ENCODE data around the gene PRKACA. TPM values are rescaled to one million over a fixed set of nuclear protein-coding genes. Genes with fewer than 3 reads are reported as not detected.
A peak's percentile ranks its signal among the peaks of the same experiment; 100 is the strongest.

Gene PRKACA
- 1 to 10 TPM in 2 of 3 donors, under 1 TPM in 1; 0.64 to 1.7 (median 1.4) TPM for polyA plus RNA-seq

GRCh38 chr19:14117668-14118164 lies at the start of gene PRKACA:
TSS of gene PRKACA (minus strand) at chr19:14117762. CDS start at chr19:14117547, 215 bp downstream.
- no peaks in the 10 kb centered on the region for H3K36me3 Mint-ChIP-seq
- H3K27ac Mint-ChIP-seq = peak within 1 kb of the TSS; percentile 97 to 100 (median 100)
- peaks cover 0 to 1% (median 0%) of the 10 kb centered on the region in 6 donors for H3K9me3 Mint-ChIP-seq
- peak within 1 kb of the TSS; percentile 94 to 98 (median 96) for H3K4me3 Mint-ChIP-seq
- H3K4me1 Mint-ChIP-seq = peaks cover 29 to 32% of the 10 kb centered on the region in 2 donors
- DNase-seq = peak; percentile 99
- peaks cover 5 to 9% (median 7%) of the 10 kb centered on the region in 3 donors for H3K27me3 Mint-ChIP-seq (ENCODE audit: low read depth in 3 of 3)

GRCh38 chr19:14166999-14167575 lies 49.5 kb upstream of the PRKACA start:
- H3K27me3 Mint-ChIP-seq (ENCODE audit: low read depth in 3 of 3) = peaks cover 10 to 19% (median 10%) of the 10 kb centered on the region in 3 donors
- no peaks in the 10 kb centered on the region for H3K9me3 Mint-ChIP-seq
- H3K27ac Mint-ChIP-seq = peak overlapping the region; percentile 82 to 95 (median 90)
- peaks cover 29 to 31% of the 10 kb centered on the region in 2 donors for H3K4me1 Mint-ChIP-seq
- H3K4me3 Mint-ChIP-seq = peak overlapping the region; percentile 84 to 94 (median 88)
- peak; percentile 34 to 41 (median 39) for DNase-seq
- peaks cover 0 to 15% (median 10%) of the 10 kb centered on the region in 3 donors for H3K36me3 Mint-ChIP-seq

DNA sequence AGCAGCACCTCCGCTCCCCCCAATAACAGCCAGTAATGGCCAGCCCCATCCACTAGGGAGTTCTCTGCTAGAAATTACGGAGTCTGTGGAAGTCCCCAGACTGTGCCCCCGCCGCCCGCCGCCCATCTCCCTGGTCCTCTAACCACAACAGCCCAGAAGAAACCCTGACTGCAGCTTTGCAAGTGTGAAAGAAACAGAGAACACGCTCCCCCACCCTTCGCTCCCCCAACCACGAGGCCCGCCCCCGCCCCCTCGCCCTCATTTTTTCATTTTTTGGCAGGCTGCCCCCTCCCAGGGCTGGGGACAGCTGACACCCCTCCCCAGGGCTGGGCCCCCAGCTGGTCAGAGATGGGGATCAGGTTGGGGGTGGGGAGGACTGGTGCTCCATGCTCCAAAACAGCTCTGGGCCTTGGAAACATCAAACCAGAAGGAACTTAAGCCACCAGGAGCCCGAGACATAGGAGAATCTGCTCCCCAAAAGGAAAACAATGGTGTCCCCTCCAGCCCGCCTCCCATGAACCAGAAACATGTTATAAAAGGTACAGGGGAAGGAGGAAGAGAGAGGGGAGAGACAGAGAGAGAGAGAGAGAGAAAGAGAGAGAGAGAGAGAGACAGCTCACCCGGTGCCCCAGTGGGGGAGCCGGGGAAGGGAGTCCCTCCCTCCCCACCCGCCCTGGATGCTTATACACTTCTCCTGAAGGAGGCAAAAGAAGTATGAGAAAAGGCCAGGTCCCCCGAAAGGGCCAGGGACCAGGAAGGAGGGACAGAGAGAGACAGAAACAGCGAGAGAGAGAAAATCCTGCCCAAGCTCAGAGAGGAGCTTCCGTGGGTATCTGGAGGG lies 48.6 kb upstream of the PRKACA start:
- H3K36me3 Mint-ChIP-seq = peaks cover 0 to 15% (median 8%) of the 10 kb centered on the region in 3 donors

GRCh38 chr19:14164724-14165493 lies 47.3 kb upstream of the PRKACA start:
- H3K4me1 Mint-ChIP-seq = peaks cover 29 to 31% of the 10 kb centered on the region in 2 donors
- H3K9me3 Mint-ChIP-seq = no peaks in the 10 kb centered on the region
- H3K27me3 Mint-ChIP-seq (ENCODE audit: low read depth in 3 of 3) = peaks cover 10 to 19% (median 10%) of the 10 kb centered on the region in 3 donors
- H3K36me3 Mint-ChIP-seq = peaks cover 0 to 5% (median 0%) of the 10 kb centered on the region in 3 donors
- no peak for DNase-seq
- H3K4me3 Mint-ChIP-seq = no peak overlapping the region
- H3K27ac Mint-ChIP-seq = peak overlapping the region in 1 of 6 donors; percentile 87

More for the DNA sequence above, 48.6 kb upstream of the PRKACA start:
- Mint-ChIP-seq H3K9me3 (no peaks in the 10 kb centered on the region), H3K4me3 (peak overlapping the region; percentile 84 to 94 (median 88)), H3K4me1 (peaks cover 29 to 31% of the 10 kb centered on the region in 2 donors), H3K27me3 (ENCODE audit: low read depth in 3 of 3) (peaks cover 10 to 19% (median 10%) of the 10 kb centered on the region in 3 donors), H3K27ac (peak overlapping the region; percentile 82 to 95 (median 90))
- peak; percentile 50 to 64 (median 56) for DNase-seq

DNA sequence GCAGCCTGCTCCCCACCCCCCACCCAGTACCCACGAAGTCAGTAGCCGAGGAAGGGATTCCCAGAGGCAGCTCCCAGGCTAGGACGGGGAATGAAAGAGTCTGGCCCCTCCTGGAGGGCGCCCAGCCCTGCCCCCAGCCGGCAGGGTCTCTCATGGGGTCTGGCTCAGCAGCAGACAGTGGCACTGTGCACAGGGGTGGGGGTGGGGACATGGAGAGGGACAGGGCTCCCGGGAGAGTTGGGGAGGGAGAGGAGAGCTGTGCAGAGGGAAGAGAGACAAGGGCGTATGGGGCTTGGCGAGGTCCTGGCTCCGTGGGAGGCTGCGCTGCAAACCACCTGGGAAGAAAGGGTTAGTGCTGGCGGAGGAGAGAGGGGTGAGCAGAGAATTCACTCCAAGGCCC lies 46.5 kb upstream of the PRKACA start:
- H3K27ac Mint-ChIP-seq = no peak overlapping the region
- no peak for DNase-seq
- peaks cover 0 to under 1% (median 0%) of the 10 kb centered on the region in 3 donors for H3K36me3 Mint-ChIP-seq
- H3K4me1 Mint-ChIP-seq = peaks cover 28 to 31% of the 10 kb centered on the region in 2 donors
- peaks cover 10 to 19% (median 10%) of the 10 kb centered on the region in 3 donors for H3K27me3 Mint-ChIP-seq (ENCODE audit: low read depth in 3 of 3)
- H3K9me3 Mint-ChIP-seq = no peaks in the 10 kb centered on the region
- H3K4me3 Mint-ChIP-seq = no peak overlapping the region

DNA sequence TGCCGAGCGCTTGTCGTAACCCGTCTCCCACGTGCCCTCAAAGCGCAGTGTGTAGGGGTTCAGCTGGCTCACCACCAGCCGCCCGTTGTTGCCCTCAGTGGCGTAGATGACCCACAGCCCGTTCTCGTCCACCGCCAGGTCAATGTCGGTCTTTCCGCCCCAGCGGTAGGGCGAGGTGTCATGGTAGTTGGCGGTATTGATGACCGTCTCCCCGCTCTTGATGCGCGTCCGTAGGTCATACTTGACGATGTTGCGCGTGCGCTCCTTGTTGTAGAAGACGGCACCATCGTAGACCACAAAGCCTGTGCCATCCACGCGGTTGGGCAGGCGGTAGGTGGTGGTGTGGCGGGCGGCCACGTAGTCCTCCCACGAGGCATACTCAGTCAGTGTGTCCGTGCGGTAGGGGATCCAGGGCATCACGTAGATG lies 45.3 kb upstream of the PRKACA start:
- Mint-ChIP-seq H3K27ac (no peak overlapping the region), H3K4me1 (peaks cover 21 to 22% of the 10 kb centered on the region in 2 donors), H3K36me3 (no peaks in the 10 kb centered on the region), H3K4me3 (no peak overlapping the region), H3K27me3 (ENCODE audit: low read depth in 3 of 3) (peaks cover 10 to 17% (median 10%) of the 10 kb centered on the region in 3 donors), H3K9me3 (no peaks in the 10 kb centered on the region)
- DNase-seq = no peak

- no peak overlapping the region for H3K27ac Mint-ChIP-seq
- no peaks in the 10 kb centered on the region for H3K36me3 Mint-ChIP-seq
- DNase-seq = no peak
- no peaks in the 10 kb centered on the region for H3K9me3 Mint-ChIP-seq
- no peak overlapping the region for H3K4me3 Mint-ChIP-seq
- H3K4me1 Mint-ChIP-seq = peaks cover 8% of the 10 kb centered on the region in 2 donors
- H3K27me3 Mint-ChIP-seq (ENCODE audit: low read depth in 3 of 3) = peaks cover 2 to 5% (median 4%) of the 10 kb centered on the region in 3 donors
Observed at GRCh38 chr19:14161305-14161704, 43.7 kb upstream of the PRKACA start.

- Mint-ChIP-seq H3K4me1 (no peaks in the 10 kb centered on the region), H3K27me3 (ENCODE audit: low read depth in 3 of 3) (no peaks in the 10 kb centered on the region), H3K27ac (no peak overlapping the region), H3K4me3 (no peak overlapping the region), H3K36me3 (no peaks in the 10 kb centered on the region), H3K9me3 (no peaks in the 10 kb centered on the region)
- no peak for DNase-seq
Observed at GRCh38 chr19:14160017-14160703, 42.6 kb upstream of the PRKACA start.

GRCh38 chr19:14159059-14159458 lies 41.5 kb upstream of the PRKACA start:
- no peaks in the 10 kb centered on the region for H3K4me1 Mint-ChIP-seq
- no peak overlapping the region for H3K27ac Mint-ChIP-seq

DNA sequence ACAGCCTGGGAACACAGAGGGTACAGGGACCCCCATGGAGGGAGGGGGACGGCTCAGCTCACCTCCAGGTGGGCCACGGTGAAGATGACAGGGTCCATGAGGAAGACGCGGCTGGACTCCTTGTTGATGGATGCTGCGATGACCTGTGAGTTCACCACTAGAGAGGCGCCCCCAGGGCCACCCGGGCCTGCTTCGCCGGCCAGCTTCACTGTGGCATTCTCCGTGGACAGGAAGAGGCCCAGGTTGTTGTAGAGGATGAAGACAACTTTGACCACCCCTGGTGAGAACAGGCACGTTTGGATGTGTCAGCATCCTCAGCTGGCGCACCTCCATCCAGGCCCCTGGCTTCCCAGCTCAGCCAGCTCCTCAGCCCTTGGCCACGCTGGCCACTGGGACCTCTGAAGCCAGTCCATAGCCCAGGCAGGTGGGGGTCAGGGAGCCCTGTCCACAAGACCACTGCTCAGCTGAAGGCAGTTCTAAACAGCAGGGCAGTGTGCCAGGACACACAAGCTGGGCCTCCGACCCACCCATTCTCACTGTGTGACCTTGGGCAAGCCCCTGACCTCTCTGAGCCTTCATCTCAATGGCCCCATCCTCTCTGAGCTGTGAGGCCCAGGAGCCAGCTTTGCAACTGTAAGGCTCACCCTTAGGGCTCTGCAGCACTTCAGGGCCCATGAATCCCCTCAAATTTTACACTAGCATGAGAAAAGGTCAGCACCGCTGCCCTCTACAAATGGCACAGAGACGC lies 40.9 kb upstream of the PRKACA start:
- H3K27ac Mint-ChIP-seq = no peak overlapping the region
- H3K27me3 Mint-ChIP-seq (ENCODE audit: low read depth in 3 of 3) = no peaks in the 10 kb centered on the region
- H3K36me3 Mint-ChIP-seq = no peaks in the 10 kb centered on the region
- DNase-seq = no peak
- no peaks in the 10 kb centered on the region for H3K4me1 Mint-ChIP-seq
- no peaks in the 10 kb centered on the region for H3K9me3 Mint-ChIP-seq
- no peak overlapping the region for H3K4me3 Mint-ChIP-seq

More at GRCh38 chr19:14159059-14159458, 41.5 kb upstream of the PRKACA start:
- Mint-ChIP-seq H3K27me3 (ENCODE audit: low read depth in 3 of 3) (no peaks in the 10 kb centered on the region), H3K9me3 (no peaks in the 10 kb centered on the region), H3K36me3 (no peaks in the 10 kb centered on the region), H3K4me3 (no peak overlapping the region)
- DNase-seq = no peak

DNA sequence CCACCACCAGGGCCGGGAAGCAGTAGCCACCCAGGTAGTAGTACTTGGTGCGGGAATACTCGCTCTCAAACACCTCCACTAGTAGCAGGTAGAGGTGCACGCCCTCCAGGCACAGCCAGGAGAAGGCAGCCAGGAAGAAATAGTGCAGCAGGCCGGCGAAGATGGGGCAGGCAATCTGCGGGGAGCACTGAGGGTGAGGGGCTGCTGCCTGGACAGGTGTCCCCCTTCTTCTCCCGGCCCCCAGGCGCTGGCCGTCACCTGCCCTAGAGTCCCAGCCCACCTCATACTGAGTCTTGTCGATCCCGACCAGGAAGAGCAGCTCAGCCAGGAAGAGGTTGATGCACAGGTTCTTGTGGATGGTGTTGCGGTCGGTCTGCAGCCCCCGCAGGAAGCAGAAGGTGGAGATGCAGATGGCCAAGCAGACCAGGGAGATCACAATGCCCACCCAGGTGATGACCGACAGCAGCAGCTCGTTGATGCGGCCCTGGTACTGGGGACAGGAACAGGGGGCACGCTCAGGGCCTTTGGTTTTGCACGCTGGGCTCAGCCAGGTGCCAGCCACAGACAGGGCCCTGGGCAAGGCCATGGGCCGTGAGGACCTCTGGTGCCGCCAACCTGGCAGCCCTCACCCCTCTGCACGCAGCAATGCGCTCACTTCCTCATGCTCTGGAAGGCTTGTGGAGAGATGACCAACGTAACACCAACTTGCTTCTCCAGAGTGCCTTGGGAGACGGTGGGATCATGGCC lies 39.6 kb upstream of the PRKACA start:
- no peaks in the 10 kb centered on the region for H3K4me1 Mint-ChIP-seq
- no peaks in the 10 kb centered on the region for H3K9me3 Mint-ChIP-seq
- no peaks in the 10 kb centered on the region for H3K27me3 Mint-ChIP-seq (ENCODE audit: low read depth in 3 of 3)
- H3K36me3 Mint-ChIP-seq = peaks cover 0 to 4% (median 0%) of the 10 kb centered on the region in 3 donors
- H3K27ac Mint-ChIP-seq = no peak overlapping the region
- H3K4me3 Mint-ChIP-seq = no peak overlapping the region
- no peak for DNase-seq

DNA sequence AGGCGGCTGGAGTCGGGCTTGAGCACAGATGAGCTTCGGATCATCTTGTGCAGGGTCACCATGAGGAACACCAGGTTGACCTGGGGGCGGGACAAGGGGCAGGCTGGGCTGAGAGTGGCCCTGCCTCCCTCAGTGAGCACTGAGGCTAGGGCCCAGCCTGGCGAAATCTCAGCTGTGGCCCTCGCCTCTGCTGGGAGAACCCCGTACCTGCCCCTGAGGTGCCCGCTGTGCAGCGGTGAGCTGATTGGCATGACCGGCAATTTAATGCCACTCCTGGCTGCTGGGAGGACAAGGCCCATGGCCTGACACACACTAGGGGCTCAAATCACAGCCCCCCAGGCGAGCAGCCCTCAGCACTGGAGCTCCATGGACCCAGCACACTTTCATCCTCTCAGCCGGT lies 38.6 kb upstream of the PRKACA start:
- Mint-ChIP-seq H3K4me1 (peaks cover 0 to 3% of the 10 kb centered on the region in 2 donors), H3K27ac (no peak overlapping the region), H3K4me3 (no peak overlapping the region), H3K9me3 (no peaks in the 10 kb centered on the region), H3K36me3 (peaks cover 0 to 4% (median 0%) of the 10 kb centered on the region in 3 donors), H3K27me3 (ENCODE audit: low read depth in 3 of 3) (no peaks in the 10 kb centered on the region)
- DNase-seq = no peak

Measured in immature natural killer cell (primary cell).